AG09319 (cell line): ENCODE measurements around the gene OR13A1.
"Not testable (repeated sequence)": the region's sequence is repeated elsewhere in the genome, so short reads cannot be mapped to it uniquely, and the experiment has no call there.

Experiments
- DNase-seq: peaks from one replicate; pipeline ENCODE4 v3.0.0-alpha.2; 2010; ENCODE audit warnings: low read depth; ENCODE audit errors: extremely low read depth
- TF ChIP-seq, protein P1 (sequence below): IDR thresholded peaks from 2 replicates; pipeline ENCODE4 v1.5.1; 2011; ENCODE audit warnings: low read depth, mild to moderate bottlenecking, inconsistent platforms, low read length, moderate library complexity

The OR13A1 gene, protein sequence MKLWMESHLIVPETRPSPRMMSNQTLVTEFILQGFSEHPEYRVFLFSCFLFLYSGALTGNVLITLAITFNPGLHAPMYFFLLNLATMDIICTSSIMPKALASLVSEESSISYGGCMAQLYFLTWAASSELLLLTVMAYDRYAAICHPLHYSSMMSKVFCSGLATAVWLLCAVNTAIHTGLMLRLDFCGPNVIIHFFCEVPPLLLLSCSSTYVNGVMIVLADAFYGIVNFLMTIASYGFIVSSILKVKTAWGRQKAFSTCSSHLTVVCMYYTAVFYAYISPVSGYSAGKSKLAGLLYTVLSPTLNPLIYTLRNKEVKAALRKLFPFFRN

DNA sequence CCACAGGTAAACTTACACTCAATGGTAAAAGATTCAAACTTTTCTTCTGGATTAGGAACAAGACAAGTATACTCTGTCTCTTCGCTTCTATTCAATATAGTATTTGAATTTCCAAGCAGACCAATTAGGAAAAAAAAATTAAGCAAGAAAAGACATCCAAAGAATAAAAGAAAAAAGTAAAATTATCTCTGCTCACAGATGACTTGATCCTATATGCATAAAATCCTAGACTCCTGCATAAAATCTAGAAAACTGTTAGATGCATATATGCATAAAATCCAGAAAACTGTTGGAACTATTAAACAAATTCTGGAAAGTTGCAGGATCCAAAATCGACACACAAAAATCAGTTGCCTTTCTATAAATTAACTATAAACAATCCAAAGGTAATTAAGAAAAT lies at the start of gene OR13A1:
OR13A1 (minus strand) TSS at position 101 of the 400 bp plus-strand sequence. CDS start 11,186 bp downstream, outside the sequence.
- TF ChIP-seq, protein P1, sequence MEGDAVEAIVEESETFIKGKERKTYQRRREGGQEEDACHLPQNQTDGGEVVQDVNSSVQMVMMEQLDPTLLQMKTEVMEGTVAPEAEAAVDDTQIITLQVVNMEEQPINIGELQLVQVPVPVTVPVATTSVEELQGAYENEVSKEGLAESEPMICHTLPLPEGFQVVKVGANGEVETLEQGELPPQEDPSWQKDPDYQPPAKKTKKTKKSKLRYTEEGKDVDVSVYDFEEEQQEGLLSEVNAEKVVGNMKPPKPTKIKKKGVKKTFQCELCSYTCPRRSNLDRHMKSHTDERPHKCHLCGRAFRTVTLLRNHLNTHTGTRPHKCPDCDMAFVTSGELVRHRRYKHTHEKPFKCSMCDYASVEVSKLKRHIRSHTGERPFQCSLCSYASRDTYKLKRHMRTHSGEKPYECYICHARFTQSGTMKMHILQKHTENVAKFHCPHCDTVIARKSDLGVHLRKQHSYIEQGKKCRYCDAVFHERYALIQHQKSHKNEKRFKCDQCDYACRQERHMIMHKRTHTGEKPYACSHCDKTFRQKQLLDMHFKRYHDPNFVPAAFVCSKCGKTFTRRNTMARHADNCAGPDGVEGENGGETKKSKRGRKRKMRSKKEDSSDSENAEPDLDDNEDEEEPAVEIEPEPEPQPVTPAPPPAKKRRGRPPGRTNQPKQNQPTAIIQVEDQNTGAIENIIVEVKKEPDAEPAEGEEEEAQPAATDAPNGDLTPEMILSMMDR = no peak
- no peak for DNase-seq

DNA sequence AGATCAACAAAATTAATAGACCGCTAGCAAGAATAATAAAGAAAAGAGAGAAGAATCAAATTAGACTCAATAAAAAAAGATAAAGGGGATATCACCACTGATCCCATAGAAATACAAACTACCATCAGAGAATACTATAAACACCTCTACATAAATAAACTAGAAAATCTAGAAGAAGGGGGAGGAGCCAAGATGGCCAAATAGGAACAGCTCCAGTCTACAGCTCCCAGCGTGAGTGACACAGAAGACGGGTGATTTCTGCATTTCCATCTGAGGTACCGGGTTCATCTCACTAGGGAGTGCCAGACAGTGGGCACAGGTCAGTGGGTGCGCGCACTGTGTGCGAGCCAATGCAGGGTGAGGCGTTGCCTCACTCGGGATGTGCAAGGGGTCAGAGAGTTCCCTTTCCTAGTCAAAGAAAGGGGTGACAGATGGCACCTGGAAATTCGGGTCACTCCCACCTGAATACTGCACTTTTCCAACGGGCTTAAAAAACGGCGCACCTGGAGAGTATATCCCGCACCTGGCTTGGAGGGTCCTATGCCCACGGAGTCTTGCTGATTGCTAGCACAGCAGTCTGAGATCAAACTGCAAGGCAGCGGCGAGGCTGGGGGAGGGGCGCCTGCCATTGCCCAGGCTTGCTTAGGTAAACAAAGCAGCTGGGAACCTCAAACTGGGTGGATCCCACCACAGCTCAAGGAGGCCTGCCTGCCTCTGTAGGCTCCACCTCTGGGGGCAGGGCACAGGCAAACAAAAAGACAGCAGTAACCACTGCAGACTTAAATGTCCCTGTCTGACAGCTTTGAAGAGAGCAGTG lies 46.8 kb upstream of the OR13A1 start:
- not testable (repeated sequence) for DNase-seq

DNA sequence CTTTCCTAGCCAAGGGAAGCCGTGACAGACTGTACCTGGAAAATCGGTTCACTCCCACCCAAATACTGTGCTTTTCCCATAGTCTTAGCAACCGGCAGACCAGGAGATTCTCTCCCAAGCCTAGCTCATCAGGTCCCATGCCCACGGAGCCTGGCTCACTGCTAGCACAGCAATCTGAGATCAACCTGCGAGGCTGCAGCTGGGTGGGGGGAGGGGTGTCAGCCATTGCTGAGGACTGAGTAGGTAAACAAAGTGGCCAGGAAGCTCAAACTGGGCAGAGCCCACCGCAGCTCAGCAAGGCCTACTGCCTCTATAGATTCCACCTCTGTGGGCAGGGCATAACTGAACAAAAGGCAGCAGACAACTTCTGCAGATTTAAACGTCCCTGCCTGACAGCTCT lies 43.6 kb upstream of the OR13A1 start:
- DNase-seq = not testable (repeated sequence)

DNA sequence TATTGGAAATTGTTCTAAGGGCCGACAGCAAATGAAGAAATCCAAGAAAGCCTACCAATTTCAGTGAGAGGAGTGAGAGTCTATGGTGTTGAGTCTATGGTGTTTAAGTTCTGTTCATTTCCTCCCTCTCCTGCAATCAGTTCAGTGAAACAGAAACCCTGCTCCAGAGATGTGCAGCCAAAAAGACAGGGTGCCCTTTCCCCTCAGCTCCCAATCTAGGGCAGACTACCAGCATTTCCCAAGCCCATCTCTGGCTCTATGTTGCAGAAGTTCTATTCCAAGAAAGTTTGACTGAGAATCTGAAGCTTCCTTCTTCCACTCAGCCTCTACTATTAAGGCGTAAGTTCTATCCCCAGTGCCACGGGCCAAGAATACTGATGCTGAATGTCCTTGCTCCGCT lies 40.1 kb upstream of the OR13A1 start:
- DNase-seq = no peak
- TF ChIP-seq, protein P1 = no peak

DNA sequence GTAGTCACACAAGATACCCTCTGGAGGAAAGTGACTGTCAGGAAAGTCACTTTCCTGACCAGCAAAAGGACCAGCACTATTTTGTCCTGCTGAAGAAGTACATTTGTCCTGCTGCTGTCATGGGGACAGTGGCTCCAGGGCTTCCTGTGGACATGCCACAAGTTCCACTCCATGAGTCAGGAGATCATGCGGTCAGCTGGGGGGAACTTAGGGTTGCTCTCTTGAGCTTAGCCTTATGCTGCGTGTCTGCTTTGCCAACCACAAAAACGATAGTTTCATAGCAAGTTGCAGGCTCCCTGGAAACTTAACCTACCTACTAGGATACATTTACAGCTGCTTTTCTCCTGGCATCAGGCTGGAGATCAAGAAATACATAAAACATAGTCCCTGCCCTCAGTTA lies 38.9 kb upstream of the OR13A1 start:
- TF ChIP-seq, protein P1 = no peak
- DNase-seq = no peak

DNA sequence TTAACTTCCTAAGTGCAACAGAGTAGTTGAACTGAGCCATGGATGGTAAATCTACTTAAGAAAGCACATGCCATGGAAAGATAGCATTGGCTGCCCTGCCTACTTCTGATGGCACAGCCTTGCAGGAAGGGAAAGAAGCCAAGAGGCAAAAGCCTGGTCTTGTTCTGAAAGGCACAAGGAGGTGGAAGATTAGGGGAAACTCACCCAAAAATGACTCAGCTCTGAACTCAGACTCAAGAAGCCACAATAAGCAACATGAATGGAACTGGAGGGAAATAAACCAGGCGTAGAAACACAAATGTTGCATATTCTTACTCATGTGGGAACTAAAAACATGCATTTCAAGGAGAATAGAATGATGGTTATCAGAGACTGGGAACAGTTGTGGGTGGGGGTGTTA lies 37.8 kb upstream of the OR13A1 start:
- no peak for DNase-seq
- TF ChIP-seq, protein P1 = no peak

DNA sequence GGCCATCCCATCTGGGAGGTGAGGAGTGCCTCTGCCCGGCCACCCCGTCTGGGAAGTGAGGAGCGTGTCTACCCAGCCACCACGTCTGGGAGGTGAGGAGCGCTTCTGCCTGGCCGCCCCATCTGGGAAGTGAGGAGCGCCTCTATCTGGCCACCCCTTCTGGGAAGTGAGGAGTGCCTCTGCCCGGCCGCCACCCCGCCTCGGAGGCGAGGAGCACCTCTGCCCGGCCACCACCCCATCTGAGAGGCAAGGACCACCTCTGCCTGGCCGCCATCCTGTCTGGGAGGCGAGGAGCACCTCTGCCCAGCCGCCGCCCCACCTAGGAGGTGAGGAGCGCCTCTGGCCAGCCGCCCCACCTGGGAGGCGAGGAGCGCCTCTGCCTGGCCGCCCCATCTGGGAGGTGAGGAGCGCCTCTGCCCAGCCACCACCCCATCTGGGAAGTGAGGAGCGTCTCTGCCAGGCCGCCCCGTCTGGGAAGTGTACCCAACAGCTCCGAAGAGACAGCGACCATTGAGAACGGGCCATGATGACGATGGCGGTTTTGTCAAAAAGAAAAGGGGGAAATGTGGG lies 32.9 kb upstream of the OR13A1 start:
- not testable (repeated sequence) for DNase-seq

DNA sequence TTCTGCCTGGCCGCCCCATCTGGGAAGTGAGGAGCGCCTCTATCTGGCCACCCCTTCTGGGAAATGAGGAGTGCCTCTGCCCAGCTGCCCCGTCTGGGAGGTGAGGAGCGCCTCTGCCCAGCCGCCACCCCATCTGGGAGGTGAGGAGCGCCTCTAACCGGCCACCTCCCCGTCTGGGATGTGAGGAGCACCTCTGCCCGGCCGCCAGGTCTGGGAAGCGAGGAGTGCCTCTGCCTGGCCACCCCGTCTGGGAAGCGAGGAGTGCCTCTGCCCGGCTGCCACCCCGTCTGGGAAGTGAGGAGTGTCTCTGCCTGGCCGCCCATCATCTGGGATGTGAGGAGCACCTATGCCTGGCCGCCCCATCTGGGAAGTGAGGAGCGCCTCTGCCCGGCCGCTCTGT lies 32.1 kb upstream of the OR13A1 start:
- not testable (repeated sequence) for DNase-seq

DNA sequence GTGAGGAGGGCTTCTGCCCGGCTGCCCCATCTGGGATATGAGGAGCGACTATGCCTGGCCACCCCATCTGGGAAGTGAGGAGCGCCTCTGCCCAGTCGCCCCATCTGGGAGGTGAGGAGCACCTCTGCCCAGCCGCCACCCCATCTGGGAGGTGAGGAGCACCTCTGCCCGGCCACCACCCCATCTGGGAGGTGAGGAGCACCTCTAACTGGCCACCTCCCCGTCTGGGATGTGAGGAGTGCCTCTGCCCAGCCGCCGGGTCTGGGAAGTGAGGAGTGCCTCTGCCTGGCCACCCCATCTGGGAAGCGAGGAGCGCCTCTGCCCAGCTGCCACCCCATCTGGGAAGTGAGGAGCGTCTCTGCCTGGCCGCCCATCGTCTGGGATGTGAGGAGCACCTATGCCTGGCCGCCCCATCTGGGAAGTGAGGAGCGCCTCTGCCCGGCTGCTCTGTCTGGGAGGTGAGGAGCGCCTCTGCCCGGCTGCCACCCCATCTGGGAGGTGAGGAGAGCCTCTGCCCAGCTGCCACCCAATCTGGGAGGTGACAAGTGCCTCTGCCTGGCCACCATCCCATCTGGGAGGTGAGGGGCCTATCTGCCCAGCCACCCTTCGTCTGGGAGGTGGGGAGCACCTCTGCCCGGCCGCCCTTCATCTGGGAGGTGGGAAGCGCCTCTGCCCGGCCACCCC lies 31.4 kb upstream of the OR13A1 start:
- not testable (repeated sequence) for DNase-seq

DNA sequence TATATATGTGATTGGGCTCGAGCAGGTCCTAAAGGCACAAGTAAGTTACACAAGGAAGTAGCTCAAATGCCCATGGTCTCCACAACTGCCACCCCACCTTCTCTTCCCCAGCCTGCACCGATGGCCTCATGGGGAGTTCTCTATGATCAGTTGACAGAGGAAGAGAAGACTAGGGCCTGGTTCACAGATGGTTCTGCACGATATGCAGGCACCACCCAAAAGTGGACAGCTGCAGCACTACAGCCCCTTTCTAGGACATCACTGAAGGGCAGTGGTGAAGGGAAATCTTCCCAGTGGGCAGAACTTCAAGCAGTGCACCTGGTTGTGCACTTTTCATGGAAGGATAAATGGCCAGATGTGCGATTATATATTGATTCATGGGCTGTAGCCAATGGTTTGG lies 25.0 kb upstream of the OR13A1 start:
- DNase-seq = not testable (repeated sequence)
